Measurements from ENCODE around the gene CACNA1I. TPM values are rescaled to one million over a fixed set of nuclear protein-coding genes. Genes with fewer than 3 reads are reported as not detected.

The CACNA1I gene
- total and polyA plus RNA-seq, 2 donors (not counting 1 experiment from before 2014, with no cell fraction given), result 0.07 to 0.25 TPM

GRCh38 chr22:39570226-39570625 lies 327 bp upstream of the CACNA1I start:
- ATAC-seq (ENCODE audit: low read depth), result no peak
- Histone ChIP-seq H3K4me2 (replicated peaks; ENCODE audit: low read depth, low read length, poor library complexity, severe bottlenecking) (no peak overlapping the region), H3K27ac (ENCODE audit: low read length in 2 of 2) (no peak overlapping the region), H3K9ac (ENCODE audit: low read length) (no peak overlapping the region), H3K36me3 (replicated peaks in 1 of 2; ENCODE audit: control extremely low read depth in 1 of 2, control insufficient read depth in 1 of 2, extremely low read depth in 1 of 2, insufficient read depth in 2 of 2, low read length in 1 of 2) (no peaks in the 10 kb centered on the region), H3K4me3 (ENCODE audit: control extremely low read depth in 1 of 5, extremely low read depth in 1 of 5, insufficient read depth in 1 of 5, low read depth in 2 of 5, low read length in 4 of 5) (no peak overlapping the region), H3K27me3 (replicated peaks in 1 of 4; ENCODE audit: control extremely low read depth in 1 of 4, control insufficient read depth in 3 of 4, insufficient read depth in 4 of 4, low read length in 3 of 4) (peaks cover 0 to 3% (median 2%) of the 10 kb centered on the region in 4 experiments), H3K79me2 (ENCODE audit: control insufficient read depth, insufficient read depth, low read length) (no peaks in the 10 kb centered on the region), H2AFZ (ENCODE audit: insufficient read depth, low read depth, low read length, poor library complexity, severe bottlenecking) (no peak overlapping the region), H3K4me1 (ENCODE audit: control insufficient read depth in 2 of 2, insufficient read depth in 2 of 2, low read length in 2 of 2) (peaks cover 9 to 10% of the 10 kb centered on the region in 2 donors), H4K20me1 (ENCODE audit: control insufficient read depth, insufficient read depth, low read length, poor library complexity, severe bottlenecking) (no peaks in the 10 kb centered on the region), H3K9me3 (ENCODE audit: control extremely low read depth in 1 of 3, control insufficient read depth in 2 of 3, insufficient read depth in 1 of 3, low read length in 2 of 3) (no peaks in the 10 kb centered on the region)
- Mint-ChIP-seq H3K27me3 (peaks cover 7% of the 10 kb centered on the region), H3K4me1 (peaks cover 14% of the 10 kb centered on the region), H3K27ac (no peak overlapping the region), H3K9me3 (ENCODE audit: insufficient read depth) (peaks cover 6% of the 10 kb centered on the region), H3K4me3 (no peak overlapping the region)
- CTCF ChIA-PET, result no interaction called here
- POLR2A ChIA-PET, result no interaction called here
- TF ChIP-seq, protein P1, sequence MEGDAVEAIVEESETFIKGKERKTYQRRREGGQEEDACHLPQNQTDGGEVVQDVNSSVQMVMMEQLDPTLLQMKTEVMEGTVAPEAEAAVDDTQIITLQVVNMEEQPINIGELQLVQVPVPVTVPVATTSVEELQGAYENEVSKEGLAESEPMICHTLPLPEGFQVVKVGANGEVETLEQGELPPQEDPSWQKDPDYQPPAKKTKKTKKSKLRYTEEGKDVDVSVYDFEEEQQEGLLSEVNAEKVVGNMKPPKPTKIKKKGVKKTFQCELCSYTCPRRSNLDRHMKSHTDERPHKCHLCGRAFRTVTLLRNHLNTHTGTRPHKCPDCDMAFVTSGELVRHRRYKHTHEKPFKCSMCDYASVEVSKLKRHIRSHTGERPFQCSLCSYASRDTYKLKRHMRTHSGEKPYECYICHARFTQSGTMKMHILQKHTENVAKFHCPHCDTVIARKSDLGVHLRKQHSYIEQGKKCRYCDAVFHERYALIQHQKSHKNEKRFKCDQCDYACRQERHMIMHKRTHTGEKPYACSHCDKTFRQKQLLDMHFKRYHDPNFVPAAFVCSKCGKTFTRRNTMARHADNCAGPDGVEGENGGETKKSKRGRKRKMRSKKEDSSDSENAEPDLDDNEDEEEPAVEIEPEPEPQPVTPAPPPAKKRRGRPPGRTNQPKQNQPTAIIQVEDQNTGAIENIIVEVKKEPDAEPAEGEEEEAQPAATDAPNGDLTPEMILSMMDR (IDR thresholded peaks at IDR 0.05), result no peak
- TF ChIP-seq EZH2 (IDR thresholded peaks at IDR 0.05; ENCODE audit: borderline replicate concordance, insufficient read depth, low read depth, low read length, poor library complexity, severe bottlenecking), result no peak
- WGBS (ENCODE audit: insufficient coverage), result 83% methylated on average over 2 of the region's 3 CpGs
- no peak for DNase-seq
- intact Hi-C loops (cut with micrococcal nuclease), result no loop called here

- Histone ChIP-seq H3K79me2 (ENCODE audit: control insufficient read depth, insufficient read depth, low read length) (no peaks in the 10 kb centered on the region), H3K9me3 (ENCODE audit: control extremely low read depth in 1 of 3, control insufficient read depth in 2 of 3, insufficient read depth in 1 of 3, low read length in 2 of 3) (no peaks in the 10 kb centered on the region), H4K20me1 (ENCODE audit: control insufficient read depth, insufficient read depth, low read length, poor library complexity, severe bottlenecking) (no peaks in the 10 kb centered on the region), H3K4me2 (replicated peaks; ENCODE audit: low read depth, low read length, poor library complexity, severe bottlenecking) (no peak overlapping the region), H3K9ac (ENCODE audit: low read length) (no peak overlapping the region), H3K4me3 (ENCODE audit: control extremely low read depth in 1 of 5, extremely low read depth in 1 of 5, insufficient read depth in 1 of 5, low read depth in 2 of 5, low read length in 4 of 5) (no peak overlapping the region), H3K36me3 (replicated peaks in 1 of 2; ENCODE audit: control extremely low read depth in 1 of 2, control insufficient read depth in 1 of 2, extremely low read depth in 1 of 2, insufficient read depth in 2 of 2, low read length in 1 of 2) (no peaks in the 10 kb centered on the region), H3K4me1 (ENCODE audit: control insufficient read depth in 2 of 2, insufficient read depth in 2 of 2, low read length in 2 of 2) (peaks cover 14 to 16% of the 10 kb centered on the region in 2 donors), H3K27me3 (replicated peaks in 1 of 4; ENCODE audit: control extremely low read depth in 1 of 4, control insufficient read depth in 3 of 4, insufficient read depth in 4 of 4, low read length in 3 of 4) (peaks cover 0 to 3% (median 2%) of the 10 kb centered on the region in 4 experiments), H2AFZ (ENCODE audit: insufficient read depth, low read depth, low read length, poor library complexity, severe bottlenecking) (no peak overlapping the region), H3K27ac (ENCODE audit: low read length in 2 of 2) (no peak overlapping the region)
- WGBS (ENCODE audit: insufficient coverage), result 44% methylated on average over 1 of the region's 1 CpG
- Mint-ChIP-seq H3K27me3 (peaks cover 7% of the 10 kb centered on the region), H3K27ac (no peak overlapping the region), H3K4me3 (no peak overlapping the region), H3K4me1 (peaks cover 19% of the 10 kb centered on the region), H3K9me3 (ENCODE audit: insufficient read depth) (no peaks in the 10 kb centered on the region)
- DNase-seq, result no peak
- ATAC-seq (ENCODE audit: low read depth), result no peak
- intact Hi-C loops (cut with micrococcal nuclease), result no loop called here
- ChIA-PET CTCF (no interaction called here), POLR2A (no interaction called here)
- no peak for TF ChIP-seq EZH2 (IDR thresholded peaks at IDR 0.05; ENCODE audit: borderline replicate concordance, insufficient read depth, low read depth, low read length, poor library complexity, severe bottlenecking)
- TF ChIP-seq, protein P1 (IDR thresholded peaks at IDR 0.05), result no peak
Observed at GRCh38 chr22:39571538-39571937, 985 bp downstream of the CACNA1I start.

Data from B cell (primary cell).